GM19455 (cell line): ENCODE measurements around the gene CD46.
A peak's percentile ranks its signal among the peaks of the same experiment; 100 is the strongest.

Source experiments
- ATAC-seq: cut with Tn5 transposase; IDR thresholded peaks from one replicate; pipeline ENCODE4 v1.9.1; 2021; ENCODE audit not compliant: unreplicated experiment

Gene CD46

GRCh38 chr1:207793327-207793726 is 41.5 kb downstream of the CD46 start:
- ATAC-seq = no peak

GRCh38 chr1:207794861-207795260 is 43.0 kb downstream of the CD46 start:
- ATAC-seq = no peak

- ATAC-seq = peak; percentile 80
Measured at GRCh38 chr1:207797229-207797973, 45.5 kb downstream of the CD46 start.

GRCh38 chr1:207798847-207799246 is 47.0 kb downstream of the CD46 start:
- ATAC-seq = no peak

GRCh38 chr1:207799989-207800648 is 48.3 kb downstream of the CD46 start:
- no peak for ATAC-seq

- ATAC-seq = no peak
Measured at GRCh38 chr1:207801819-207802218, 50.0 kb downstream of the CD46 start.

GRCh38 chr1:207803678-207804077 is 51.8 kb downstream of the CD46 start:
- ATAC-seq = no peak

GRCh38 chr1:207804721-207805468 is 53.0 kb downstream of the CD46 start:
- no peak for ATAC-seq

GRCh38 chr1:207805841-207806421 is 54.1 kb downstream of the CD46 start:
- ATAC-seq = no peak

- ATAC-seq = no peak
Measured at GRCh38 chr1:207806531-207807325, 54.9 kb downstream of the CD46 start.

- no peak for ATAC-seq
Measured at GRCh38 chr1:207807326-207807689, 55.5 kb downstream of the CD46 start.

GRCh38 chr1:207807690-207808321 is 56.0 kb downstream of the CD46 start:
- ATAC-seq = no peak

GRCh38 chr1:207808322-207808705 is 56.5 kb downstream of the CD46 start:
- no peak for ATAC-seq

GRCh38 chr1:207808911-207809555 is 57.2 kb downstream of the CD46 start:
- ATAC-seq = no peak

- ATAC-seq = no peak
Measured at GRCh38 chr1:207810173-207810572, 58.3 kb downstream of the CD46 start.

- ATAC-seq = no peak
Measured at GRCh38 chr1:207810606-207811295, 58.9 kb downstream of the CD46 start.

GRCh38 chr1:207811319-207811718 is 59.5 kb downstream of the CD46 start:
- ATAC-seq = no peak

- ATAC-seq = no peak
Measured at GRCh38 chr1:207811920-207812720, 60.3 kb downstream of the CD46 start.
